Activated CD8-positive, alpha-beta T cell treated with anti-CD3 and anti-CD28 coated beads for 36 hours (primary cell): ENCODE results near the gene RABGAP1L. TPM values are rescaled to one million over a fixed set of nuclear protein-coding genes. Genes with fewer than 3 reads are reported as not detected.
"Not testable (repeated sequence)": the region's sequence is repeated elsewhere in the genome, so short reads cannot be mapped to it uniquely, and the experiment has no call there.

Experiments used
- ATAC-seq: fragments of 200-7000 bp; cut with Tn5 transposase; one replicate; pipeline ENCODE4 v1.10.0; 2021; ENCODE audit warnings: mild to moderate bottlenecking, moderate library complexity
- CTCF ChIA-PET: fragments of 350-600 bp; sonication (Branson Sonifier 250); formaldehyde crosslinking; loops from one replicate; lab custom pipeline; 2021; ENCODE audit warnings: antibody characterized with exemption; lab: Charles Lee
- POLR2A ChIA-PET: fragments of 350-600 bp; sonication (Branson Sonifier 250); formaldehyde crosslinking; loops from one replicate; lab custom pipeline; 2021; ENCODE audit warnings: antibody characterized with exemption; lab: Charles Lee
- DNase-seq: peaks from one replicate; pipeline ENCODE4 v3.0.0-alpha.2; 2020
- H3K27ac Mint-ChIP-seq: one replicate; pipeline ENCODE4 v1.8.0; 2021; ENCODE audit warnings: mild to moderate bottlenecking, mixed read lengths
- H3K27me3 Mint-ChIP-seq: one replicate; pipeline ENCODE4 v1.8.0; 2021; ENCODE audit warnings: mixed read lengths
- H3K36me3 Mint-ChIP-seq: one replicate; pipeline ENCODE4 v1.8.0; 2021; ENCODE audit warnings: low read depth, mixed read lengths
- H3K4me1 Mint-ChIP-seq: one replicate; pipeline ENCODE4 v1.8.0; 2021; ENCODE audit warnings: low read depth, mixed read lengths
- H3K4me3 Mint-ChIP-seq: one replicate; pipeline ENCODE4 v1.8.0; 2021; ENCODE audit warnings: mild to moderate bottlenecking, moderate library complexity, mixed read lengths
- H3K9me3 Mint-ChIP-seq: one replicate; pipeline ENCODE4 v1.8.0; 2021; ENCODE audit warnings: mixed read lengths
- CTCF ChIP-seq: fragments of 200-600 bp; IDR thresholded peaks from one replicate; pipeline ENCODE4 v1.8.0; 2022; ENCODE audit warnings: antibody characterized with exemption, mild to moderate bottlenecking
- intact Hi-C: fragments of 100-400 bp; cut with micrococcal nuclease; formaldehyde crosslinking; loops from one replicate; pipeline ENCODE4 v1.10.0; 2022
- total RNA-seq, 2 experiments: library from RNA; stranded (reverse); gene quantifications; one replicate each; pipeline ENCODE4 v1.2.3, GENCODE V29; 2021

Gene RABGAP1L
- total RNA-seq, 2 experiments from 2014 or later, result 26.9 to 29.4 TPM

DNA sequence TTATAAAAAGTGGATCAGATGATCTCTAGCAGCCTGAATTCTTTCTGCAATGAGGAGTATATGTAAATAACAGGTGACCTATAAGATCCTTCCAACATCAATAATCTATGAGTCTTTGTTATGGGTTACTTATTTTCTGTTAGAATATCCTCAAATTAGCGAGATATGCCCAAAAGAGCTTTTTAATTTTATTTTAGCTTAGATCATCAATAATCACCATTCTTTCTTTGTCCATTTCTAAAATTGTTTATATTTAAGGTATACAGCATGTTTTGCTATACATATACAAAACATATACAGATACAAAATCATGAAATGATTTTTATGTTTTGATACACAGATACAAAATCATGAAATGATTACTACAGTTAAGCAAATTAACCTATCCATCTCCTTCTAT lies 11.8 kb downstream of the RABGAP1L start:
- TF ChIP-seq CTCF, result no peak
- POLR2A ChIA-PET, result no interaction called here
- H3K27ac Mint-ChIP-seq, result no peak overlapping the region
- intact Hi-C loops, result no loop called here
- H3K9me3 Mint-ChIP-seq, result no peaks in the 10 kb centered on the region
- no peaks in the 10 kb centered on the region for H3K27me3 Mint-ChIP-seq
- H3K4me1 Mint-ChIP-seq, result peaks cover 48% of the 10 kb centered on the region
- H3K36me3 Mint-ChIP-seq, result peaks cover 7% of the 10 kb centered on the region
- no peak for DNase-seq
- ATAC-seq, result no peak
- H3K4me3 Mint-ChIP-seq, result no peak overlapping the region
- CTCF ChIA-PET, result interaction anchor here (1.5 kb wide), 1 partner anchor 11 kb away, joined by 5 read pairs; no protein-coding TSS in a partner anchor

GRCh38 chr1:174174461-174175329 lies 15.4 kb downstream of the RABGAP1L start:
- Mint-ChIP-seq H3K4me3 (no peak overlapping the region), H3K4me1 (peaks cover 35% of the 10 kb centered on the region), H3K27ac (peak overlapping the region; percentile 48), H3K36me3 (peaks cover 18% of the 10 kb centered on the region), H3K27me3 (no peaks in the 10 kb centered on the region), H3K9me3 (peaks cover 10% of the 10 kb centered on the region)
- CTCF ChIA-PET, result interaction anchor here (0.7 to 1.6 kb wide), 3 partner anchors 9 to 46 kb away, joined by 3 to 9 read pairs (median 4); no protein-coding TSS in a partner anchor
- POLR2A ChIA-PET, result interaction anchor here (0.7 to 0.9 kb wide), 3 partner anchors 21 to 78 kb away, joined by 3 to 4 read pairs (median 3); no protein-coding TSS in a partner anchor
- DNase-seq (peak; percentile 34), ATAC-seq (peak; percentile 85)
- intact Hi-C loops, result no loop called here
- TF ChIP-seq CTCF, result no peak

DNA sequence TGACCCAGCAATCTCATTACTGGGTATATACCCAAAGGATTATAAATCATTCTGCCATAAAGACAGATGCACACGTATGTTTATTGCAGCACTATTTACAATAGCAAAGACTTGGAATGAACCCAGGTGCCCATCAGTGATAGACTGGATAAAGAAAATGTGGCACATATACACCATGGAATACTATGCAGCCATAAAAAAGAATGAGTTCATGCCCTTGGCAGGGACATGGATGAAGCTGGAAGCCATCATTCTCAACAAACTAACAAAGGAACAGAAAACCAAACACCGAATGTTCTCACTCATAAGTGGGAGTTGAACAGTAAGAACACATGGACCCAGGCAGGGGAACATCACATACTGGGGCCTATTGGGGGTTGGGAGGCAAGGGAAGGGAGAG lies 19.1 kb downstream of the RABGAP1L start:
- H3K9me3 Mint-ChIP-seq, DNase-seq, intact Hi-C loops, ATAC-seq, H3K27ac Mint-ChIP-seq, H3K4me3 Mint-ChIP-seq, CTCF ChIA-PET, H3K27me3 Mint-ChIP-seq: not testable (repeated sequence)
- H3K36me3 Mint-ChIP-seq, result peaks cover 16% of the 10 kb centered on the region
- POLR2A ChIA-PET, result interaction anchor here (2.5 kb wide), 1 partner anchor 9 kb away, joined by 8 read pairs; no protein-coding TSS in a partner anchor
- peaks cover 32% of the 10 kb centered on the region for H3K4me1 Mint-ChIP-seq

DNA sequence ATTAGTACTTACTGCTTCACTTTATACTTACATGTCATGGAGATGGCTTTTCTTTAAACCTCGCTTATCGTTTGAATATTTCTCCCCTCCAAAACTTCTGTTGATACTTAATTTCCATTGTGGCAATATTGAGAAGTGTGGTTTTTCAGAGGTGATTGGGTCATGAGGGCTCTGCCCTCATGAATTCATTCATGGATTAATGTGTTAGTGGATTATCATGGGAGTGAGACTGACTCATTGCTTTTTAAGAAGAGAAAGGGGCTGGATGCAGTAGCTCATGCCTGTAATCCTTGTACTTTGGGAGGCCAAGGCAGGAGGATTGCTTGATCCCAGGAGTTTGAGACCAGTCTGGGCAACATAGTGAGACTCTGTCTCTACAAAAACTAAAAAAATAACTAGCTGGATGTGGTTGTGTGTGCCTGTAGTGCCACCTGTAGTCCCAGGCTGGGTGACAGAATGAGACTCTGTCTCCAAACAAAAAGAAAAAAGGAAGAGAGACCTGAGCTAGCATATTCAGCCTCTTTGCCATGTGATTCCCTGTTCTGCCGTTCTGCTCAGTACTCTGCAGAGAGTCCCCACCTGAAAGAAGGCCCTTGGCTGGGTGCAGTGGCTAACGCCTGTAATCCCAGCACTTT lies 30.2 kb downstream of the RABGAP1L start:
- DNase-seq (no peak), ATAC-seq (no peak)
- Mint-ChIP-seq H3K36me3 (peaks cover 3% of the 10 kb centered on the region), H3K4me3 (no peak overlapping the region), H3K4me1 (peaks cover 42% of the 10 kb centered on the region), H3K27ac (peak overlapping the region; percentile 42), H3K27me3 (no peaks in the 10 kb centered on the region), H3K9me3 (peaks cover 8% of the 10 kb centered on the region)
- ChIA-PET CTCF (interaction anchor here (1.5 to 3.4 kb wide), 2 partner anchors 9 to 28 kb away, joined by 5 to 16 read pairs; no protein-coding TSS in a partner anchor), POLR2A (interaction anchor here (0.6 to 1.2 kb wide), 2 partner anchors 14 to 255 kb away, joined by 3 to 4 read pairs; no protein-coding TSS in a partner anchor)
- intact Hi-C loops, result no loop called here
- TF ChIP-seq CTCF, result no peak

- DNase-seq, result no peak
- Mint-ChIP-seq H3K27ac (no peak overlapping the region), H3K9me3 (peaks cover 8% of the 10 kb centered on the region), H3K4me1 (peaks cover 46% of the 10 kb centered on the region), H3K4me3 (no peak overlapping the region), H3K27me3 (no peaks in the 10 kb centered on the region), H3K36me3 (peaks cover 3% of the 10 kb centered on the region)
- ChIA-PET POLR2A (interaction anchor here (1.1 to 1.2 kb wide), 2 partner anchors 13 to 14 kb away, joined by 3 to 4 read pairs; no protein-coding TSS in a partner anchor), CTCF (interaction anchor here (0.6 to 3.4 kb wide), 3 partner anchors 9 to 78 kb away, joined by 3 to 16 read pairs (median 5); no protein-coding TSS in a partner anchor)
- no peak for ATAC-seq
- intact Hi-C loops, result no loop called here
- TF ChIP-seq CTCF, result no peak
Observed at GRCh38 chr1:174190691-174191199, 31.4 kb downstream of the RABGAP1L start.
